Osteoblast (primary cell): ENCODE results near the gene ALAD. TPM values are rescaled to one million over a fixed set of nuclear protein-coding genes. Genes with fewer than 3 reads are reported as not detected.

Experiments
- DNase-seq: peaks from one replicate; pipeline ENCODE4 v3.0.0; 2011; ENCODE audit warnings: low spot score, mixed read lengths; ENCODE audit not compliant: insufficient read length; ENCODE audit errors: missing footprints
- H2AFZ ChIP-seq: 2 replicates; pipeline ENCODE4 v1.6.0; 2011; ENCODE audit warnings: mild to moderate bottlenecking, low read length
- H3K27ac ChIP-seq: 2 replicates; pipeline ENCODE4 v1.5.1; 2011; ENCODE audit warnings: mild to moderate bottlenecking, low read depth, low read length, moderate library complexity
- H3K27me3 ChIP-seq: 2 replicates; pipeline ENCODE4 v1.6.0; 2012; ENCODE audit warnings: mild to moderate bottlenecking, control low read depth, inconsistent platforms, low read length, moderate library complexity; ENCODE audit not compliant: insufficient read depth
- H3K36me3 ChIP-seq: 2 replicates; pipeline ENCODE4 v1.5.1; 2011; ENCODE audit warnings: mild to moderate bottlenecking, low read length, control low read depth, moderate library complexity; ENCODE audit not compliant: insufficient read depth
- H3K4me1 ChIP-seq: 2 replicates; pipeline ENCODE4 v1.5.1; 2011; ENCODE audit warnings: mild to moderate bottlenecking, low read length, control low read depth, moderate library complexity; ENCODE audit not compliant: insufficient read depth
- H3K4me2 ChIP-seq: 2 replicates; pipeline ENCODE4 v1.6.0; 2011; ENCODE audit warnings: mild to moderate bottlenecking, low read length; ENCODE audit not compliant: insufficient read depth
- H3K4me3 ChIP-seq: fragments of 200-600 bp; sonication (generic); 3 replicates; pipeline ENCODE4 v1.5.1; 2012; ENCODE audit warnings: mild to moderate bottlenecking, low read length, inconsistent platforms; ENCODE audit not compliant: insufficient read depth
- H3K79me2 ChIP-seq: 2 replicates; pipeline ENCODE4 v1.6.0; 2012; ENCODE audit warnings: mild to moderate bottlenecking, low read length, control low read depth, inconsistent platforms; ENCODE audit not compliant: insufficient read depth
- H3K9me3 ChIP-seq: 2 replicates; pipeline ENCODE4 v1.5.1; 2011; ENCODE audit warnings: low read depth, low read length, control low read depth
- H4K20me1 ChIP-seq: 2 replicates; pipeline ENCODE4 v1.6.0; 2012; ENCODE audit warnings: mild to moderate bottlenecking, low read length, control low read depth; ENCODE audit not compliant: insufficient read depth
- total RNA-seq: library from RNA; depleted of rRNA; stranded (reverse); fragments of >200 nt; gene quantifications from 2 replicates; pipeline ENCODE4 v1.2.3, GENCODE V29; 2012
- TF ChIP-seq, protein P1 (sequence below): IDR thresholded peaks from 2 replicates; pipeline ENCODE4 v1.5.1; 2011; ENCODE audit warnings: mild to moderate bottlenecking, low read depth, low read length, moderate library complexity; ENCODE audit errors: extremely low read depth

The ALAD gene
- total RNA-seq, 1 donor: 26.8 TPM

DNA sequence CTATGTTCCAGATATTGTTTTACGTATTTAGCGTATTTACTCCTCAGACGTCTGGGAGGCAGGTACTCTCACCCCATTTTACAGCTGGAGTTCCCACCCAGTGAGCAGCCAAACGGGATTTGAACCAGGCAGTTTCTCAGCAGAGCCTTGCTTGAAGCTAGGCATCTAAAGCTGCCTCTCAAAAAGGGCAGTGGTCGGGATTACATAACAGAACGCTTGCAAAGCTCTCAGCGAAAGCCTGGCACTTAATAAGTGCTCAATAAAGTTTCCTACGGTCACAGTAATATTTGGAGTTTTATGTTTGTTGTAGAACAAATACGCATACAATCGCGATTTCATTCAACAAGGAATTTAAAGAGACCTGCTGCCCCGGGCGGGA lies 52.0 kb downstream of the ALAD start:
- peaks cover under 1% of the 10 kb centered on the region for H3K4me1 ChIP-seq
- no peak overlapping the region for H3K4me3 ChIP-seq
- DNase-seq: no peak
- H3K79me2 ChIP-seq: no peaks in the 10 kb centered on the region
- no peaks in the 10 kb centered on the region for H4K20me1 ChIP-seq
- no peaks in the 10 kb centered on the region for H3K9me3 ChIP-seq
- H3K27ac ChIP-seq: no peak overlapping the region
- no peak overlapping the region for H3K4me2 ChIP-seq
- peaks cover 45% of the 10 kb centered on the region for H3K27me3 ChIP-seq
- TF ChIP-seq, protein P1, sequence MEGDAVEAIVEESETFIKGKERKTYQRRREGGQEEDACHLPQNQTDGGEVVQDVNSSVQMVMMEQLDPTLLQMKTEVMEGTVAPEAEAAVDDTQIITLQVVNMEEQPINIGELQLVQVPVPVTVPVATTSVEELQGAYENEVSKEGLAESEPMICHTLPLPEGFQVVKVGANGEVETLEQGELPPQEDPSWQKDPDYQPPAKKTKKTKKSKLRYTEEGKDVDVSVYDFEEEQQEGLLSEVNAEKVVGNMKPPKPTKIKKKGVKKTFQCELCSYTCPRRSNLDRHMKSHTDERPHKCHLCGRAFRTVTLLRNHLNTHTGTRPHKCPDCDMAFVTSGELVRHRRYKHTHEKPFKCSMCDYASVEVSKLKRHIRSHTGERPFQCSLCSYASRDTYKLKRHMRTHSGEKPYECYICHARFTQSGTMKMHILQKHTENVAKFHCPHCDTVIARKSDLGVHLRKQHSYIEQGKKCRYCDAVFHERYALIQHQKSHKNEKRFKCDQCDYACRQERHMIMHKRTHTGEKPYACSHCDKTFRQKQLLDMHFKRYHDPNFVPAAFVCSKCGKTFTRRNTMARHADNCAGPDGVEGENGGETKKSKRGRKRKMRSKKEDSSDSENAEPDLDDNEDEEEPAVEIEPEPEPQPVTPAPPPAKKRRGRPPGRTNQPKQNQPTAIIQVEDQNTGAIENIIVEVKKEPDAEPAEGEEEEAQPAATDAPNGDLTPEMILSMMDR: no peak
- no peaks in the 10 kb centered on the region for H3K36me3 ChIP-seq
- no peak overlapping the region for H2AFZ ChIP-seq

DNA sequence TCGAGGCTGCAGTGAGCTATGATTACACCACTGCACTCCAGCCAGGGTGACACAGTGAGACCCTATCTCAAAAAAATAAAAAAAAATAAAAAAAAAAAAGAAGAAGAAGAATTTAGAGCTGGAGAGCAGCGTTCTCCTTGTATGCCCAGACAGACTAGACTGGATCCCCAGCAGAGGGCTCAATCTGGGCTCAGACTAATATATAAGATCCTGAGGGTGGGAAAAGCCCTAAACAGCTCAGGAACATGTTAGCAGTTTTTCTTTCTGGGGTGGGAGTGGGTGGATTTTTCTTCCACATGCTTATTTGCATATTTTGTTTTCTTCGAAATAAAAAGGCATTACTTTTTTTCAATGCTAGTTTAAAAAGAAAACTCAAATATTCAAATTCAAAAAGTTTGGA lies 52.6 kb downstream of the ALAD start:
- peaks cover 4% of the 10 kb centered on the region for H3K4me1 ChIP-seq
- no peak for DNase-seq
- no peaks in the 10 kb centered on the region for H3K9me3 ChIP-seq
- no peak overlapping the region for H3K27ac ChIP-seq
- no peak overlapping the region for H3K4me3 ChIP-seq
- H4K20me1 ChIP-seq: no peaks in the 10 kb centered on the region
- no peak overlapping the region for H3K4me2 ChIP-seq
- H2AFZ ChIP-seq: no peak overlapping the region
- no peaks in the 10 kb centered on the region for H3K36me3 ChIP-seq
- H3K79me2 ChIP-seq: no peaks in the 10 kb centered on the region
- peaks cover 41% of the 10 kb centered on the region for H3K27me3 ChIP-seq
- TF ChIP-seq, protein P1: no peak

DNA sequence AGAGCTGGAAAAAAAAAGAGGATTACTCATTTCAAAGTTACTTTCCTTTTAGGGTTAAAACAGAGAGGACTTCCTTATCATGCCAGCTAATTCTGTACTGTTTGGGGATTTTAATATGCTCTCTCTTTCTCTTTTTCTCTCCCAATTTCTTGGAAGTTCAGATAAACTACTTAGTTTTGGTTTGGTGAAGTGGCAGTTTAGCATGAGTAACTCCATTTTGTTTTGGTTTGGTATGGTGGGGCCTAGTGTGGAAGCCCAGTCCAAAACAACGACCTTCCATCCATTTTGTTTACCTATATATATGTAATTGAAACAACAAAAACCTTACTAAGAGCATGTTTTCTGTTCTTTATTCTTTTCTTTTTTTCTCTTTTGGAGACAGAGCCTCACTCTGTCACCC lies 55.4 kb downstream of the ALAD start:
- Histone ChIP-seq H3K4me1 (peaks cover 4% of the 10 kb centered on the region), H3K4me2 (no peak overlapping the region), H4K20me1 (no peaks in the 10 kb centered on the region), H3K4me3 (no peak overlapping the region), H3K27me3 (peaks cover 24% of the 10 kb centered on the region), H3K36me3 (no peaks in the 10 kb centered on the region), H3K9me3 (no peaks in the 10 kb centered on the region), H2AFZ (no peak overlapping the region), H3K27ac (no peak overlapping the region), H3K79me2 (no peaks in the 10 kb centered on the region)
- TF ChIP-seq, protein P1: no peak
- peak; percentile 53 for DNase-seq

DNA sequence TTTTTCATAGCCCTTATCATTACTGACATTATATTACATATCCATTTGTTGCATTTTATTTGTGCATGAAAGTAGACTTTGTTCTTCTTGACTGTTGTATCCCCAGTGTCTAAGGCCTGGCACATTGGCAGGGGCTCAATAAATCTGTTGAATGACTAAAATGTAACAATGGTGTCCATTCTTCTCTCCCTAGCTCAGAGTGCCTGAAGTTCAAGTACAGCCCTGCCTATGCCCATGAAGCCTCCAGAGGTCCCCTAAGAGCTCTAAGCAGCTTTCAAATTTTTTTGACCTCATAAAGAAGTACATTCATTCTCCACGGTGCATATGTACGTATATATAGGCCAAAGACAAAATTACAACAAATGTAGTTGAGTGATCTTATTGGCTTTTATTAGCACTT lies 55.9 kb downstream of the ALAD start:
- H3K4me2 ChIP-seq: no peak overlapping the region
- H4K20me1 ChIP-seq: no peaks in the 10 kb centered on the region
- no peaks in the 10 kb centered on the region for H3K79me2 ChIP-seq
- no peak overlapping the region for H3K4me3 ChIP-seq
- no peak overlapping the region for H2AFZ ChIP-seq
- no peaks in the 10 kb centered on the region for H3K9me3 ChIP-seq
- no peak for DNase-seq
- peaks cover 19% of the 10 kb centered on the region for H3K27me3 ChIP-seq
- peaks cover 8% of the 10 kb centered on the region for H3K4me1 ChIP-seq
- no peak overlapping the region for H3K27ac ChIP-seq
- no peaks in the 10 kb centered on the region for H3K36me3 ChIP-seq
- TF ChIP-seq, protein P1: no peak
